CD4-positive, alpha-beta T cell (primary cell): Measurements from ENCODE around the gene CTTNBP2. TPM values are rescaled to one million over a fixed set of nuclear protein-coding genes. Genes with fewer than 3 reads are reported as not detected.

Experiments used
- ATAC-seq: fragments of 200-7000 bp; cut with Tn5 transposase; one replicate; pipeline ENCODE4 v1.10.0; 2022; ENCODE audit warnings: mild to moderate bottlenecking; ENCODE audit not compliant: poor library complexity
- CTCF ChIA-PET: fragments of 350-600 bp; sonication (Branson Sonifier 250); formaldehyde crosslinking; loops from one replicate; lab custom pipeline; 2021; ENCODE audit warnings: antibody characterized with exemption, inconsistent platforms; lab: Charles Lee
- POLR2A ChIA-PET: fragments of 350-600 bp; sonication (Branson Sonifier 250); formaldehyde crosslinking; loops from one replicate; lab custom pipeline; 2021; ENCODE audit warnings: antibody characterized with exemption, inconsistent platforms; lab: Charles Lee
- DNase-seq, 14 experiments: peaks; one replicate each; pipeline ENCODE4 v3.0.0-alpha.2; 2013 to 2020; ENCODE audit warnings: mixed read lengths in 2 of 14
- H3K27ac ChIP-seq, 2 donors: one replicate each; pipeline versions ENCODE4 v1.5.1 to v1.7.0; 2013; ENCODE audit warnings: low read length in 2 of 2, low read depth in 1 of 2, mild to moderate bottlenecking in 1 of 2
- H3K27me3 ChIP-seq, 2 experiments: 1 replicate in 1 of 2; 2 replicates in 1 of 2; pipeline versions ENCODE4 v1.6.1 to v1.7.0; 2013; ENCODE audit warnings: low read length in 2 of 2, control low read depth in 1 of 2, mild to moderate bottlenecking in 1 of 2, moderate library complexity in 1 of 2; ENCODE audit not compliant: insufficient read depth in 2 of 2, control insufficient read depth in 1 of 2
- H3K36me3 ChIP-seq: one replicate; pipeline ENCODE4 v1.6.1; 2013; ENCODE audit warnings: low read length, control low read depth; ENCODE audit not compliant: insufficient read depth
- H3K4me1 ChIP-seq: one replicate; pipeline ENCODE4 v1.6.1; 2013; ENCODE audit warnings: low read length, control low read depth; ENCODE audit not compliant: insufficient read depth
- H3K4me3 ChIP-seq: one replicate; pipeline ENCODE4 v1.5.1; 2013; ENCODE audit warnings: mild to moderate bottlenecking, low read length, moderate library complexity
- H3K9me3 ChIP-seq, 2 experiments: 1 replicate in 1 of 2; 2 replicates in 1 of 2; pipeline versions ENCODE4 v1.6.1 to v1.7.0; 2013; ENCODE audit warnings: low read length in 2 of 2, mild to moderate bottlenecking in 2 of 2, control low read depth in 1 of 2, moderate library complexity in 1 of 2; ENCODE audit not compliant: control insufficient read depth in 1 of 2, insufficient read depth in 1 of 2
- H3K27ac Mint-ChIP-seq: one replicate; pipeline ENCODE4 v1.8.0; 2020; ENCODE audit warnings: mixed read lengths
- H3K27me3 Mint-ChIP-seq: one replicate; pipeline ENCODE4 v1.8.0; 2021; ENCODE audit warnings: mixed read lengths
- H3K36me3 Mint-ChIP-seq: one replicate; pipeline ENCODE4 v1.8.0; 2021; ENCODE audit warnings: low read depth, mixed read lengths
- H3K4me1 Mint-ChIP-seq: one replicate; pipeline ENCODE4 v1.8.0; 2021; ENCODE audit warnings: low read depth, mixed read lengths
- H3K4me3 Mint-ChIP-seq: one replicate; pipeline ENCODE4 v1.8.0; 2020; ENCODE audit warnings: mild to moderate bottlenecking, mixed read lengths
- H3K9me3 Mint-ChIP-seq: one replicate; pipeline ENCODE4 v1.8.0; 2020; ENCODE audit warnings: mixed read lengths
- CTCF ChIP-seq: fragments of 200-600 bp; IDR thresholded peaks from one replicate; pipeline ENCODE4 v1.8.0; 2022; ENCODE audit warnings: antibody characterized with exemption, mild to moderate bottlenecking
- intact Hi-C, 2 experiments: fragments of 100-400 bp; cut with DNase I in 1 of 2; cut with micrococcal nuclease in 1 of 2; formaldehyde crosslinking; loops; one replicate each; pipeline versions ENCODE4 v1.15.1 to v1.9.0; 2023 to 2025; cut with DNase I, micrococcal nuclease
- total RNA-seq, 174 experiments: library from RNA in 2 of 174; stranded (reverse) in 2 of 174; gene quantifications; one replicate each; pipeline ENCODE4 v1.2.3 and lab custom pipeline; 2021 to 2026

The CTTNBP2 gene
- total RNA-seq, 2 experiments from 2014 or later = not detected

DNA sequence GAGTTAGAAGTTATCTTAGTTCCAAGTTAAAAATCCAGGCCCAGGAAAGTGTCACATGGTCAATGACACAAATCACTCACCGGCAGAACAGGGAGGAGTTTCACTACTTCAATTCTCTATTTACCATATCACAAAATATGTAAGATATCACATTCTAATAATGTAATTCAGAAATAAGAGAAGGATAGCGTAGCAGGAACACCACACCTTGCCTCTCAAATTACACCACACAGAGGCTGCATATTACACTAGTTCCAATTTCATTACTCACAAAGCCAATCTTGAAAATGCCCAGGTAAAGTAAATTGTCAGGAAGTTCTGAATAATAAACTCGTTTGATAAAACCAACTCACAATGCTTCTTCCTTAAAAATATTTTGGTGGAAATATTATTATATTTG lies 169.2 kb downstream of the CTTNBP2 start:
- Mint-ChIP-seq H3K4me1 (no peaks in the 10 kb centered on the region), H3K4me3 (no peak overlapping the region), H3K27me3 (no peaks in the 10 kb centered on the region), H3K27ac (no peak overlapping the region), H3K36me3 (no peaks in the 10 kb centered on the region), H3K9me3 (no peaks in the 10 kb centered on the region)
- Histone ChIP-seq H3K36me3 (no peaks in the 10 kb centered on the region), H3K4me1 (no peaks in the 10 kb centered on the region), H3K27ac (no peak overlapping the region), H3K27me3 (no peaks in the 10 kb centered on the region), H3K4me3 (no peak overlapping the region), H3K9me3 (peaks cover 0 to 1% of the 10 kb centered on the region in 2 experiments)
- no peak for TF ChIP-seq CTCF
- ATAC-seq = no peak
- intact Hi-C loops = no loop called here
- ChIA-PET POLR2A (no interaction called here), CTCF (no interaction called here)
- DNase-seq = no peak

- CTCF ChIA-PET = interaction anchor here (0.7 kb wide), 1 partner anchor 9 kb away, joined by 3 read pairs; no protein-coding TSS in a partner anchor
Measured at GRCh38 chr7:117698018-117698417, 175.2 kb downstream of the CTTNBP2 start.

DNA sequence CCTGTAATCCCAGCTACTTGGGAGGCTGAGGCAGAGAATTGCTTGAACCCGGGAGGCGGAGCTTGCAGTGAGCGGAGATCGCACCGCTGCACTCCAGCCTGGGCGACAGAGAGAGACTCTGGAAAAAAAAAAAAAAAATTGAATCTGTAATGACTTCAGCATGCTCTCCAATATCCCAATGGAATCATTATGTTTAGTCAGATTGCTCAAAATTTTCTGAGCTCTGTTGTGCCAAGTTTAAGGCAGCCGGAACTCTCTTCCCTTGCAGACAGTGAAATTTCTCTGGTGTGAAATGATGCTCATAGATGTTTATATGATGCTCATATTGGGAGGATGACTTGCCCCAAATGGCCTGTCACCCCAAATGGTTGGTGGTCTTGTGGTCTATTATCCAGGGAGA lies 180.9 kb downstream of the CTTNBP2 start:
- no peaks in the 10 kb centered on the region for H3K4me1 Mint-ChIP-seq
- intact Hi-C loops = no loop called here
- H3K4me3 Mint-ChIP-seq = no peak overlapping the region
- peaks cover 9% of the 10 kb centered on the region for H3K27me3 Mint-ChIP-seq
- H3K4me1 ChIP-seq = no peaks in the 10 kb centered on the region
- POLR2A ChIA-PET = no interaction called here
- ATAC-seq = no peak
- H3K36me3 Mint-ChIP-seq = no peaks in the 10 kb centered on the region
- no peak overlapping the region for H3K4me3 ChIP-seq
- no peaks in the 10 kb centered on the region for H3K36me3 ChIP-seq
- TF ChIP-seq CTCF = no peak
- H3K9me3 Mint-ChIP-seq = no peaks in the 10 kb centered on the region
- CTCF ChIA-PET = no interaction called here
- H3K27ac ChIP-seq = no peak overlapping the region
- no peak for DNase-seq
- no peak overlapping the region for H3K27ac Mint-ChIP-seq
- H3K9me3 ChIP-seq = peaks cover 0 to 3% of the 10 kb centered on the region in 2 experiments
- no peaks in the 10 kb centered on the region for H3K27me3 ChIP-seq

More at GRCh38 chr7:117698018-117698417, 175.2 kb downstream of the CTTNBP2 start:
- Histone ChIP-seq H3K4me3 (no peak overlapping the region), H3K9me3 (peaks cover 0 to 4% of the 10 kb centered on the region in 2 experiments), H3K36me3 (no peaks in the 10 kb centered on the region), H3K27ac (no peak overlapping the region), H3K4me1 (no peaks in the 10 kb centered on the region), H3K27me3 (no peaks in the 10 kb centered on the region)
- TF ChIP-seq CTCF = no peak
- POLR2A ChIA-PET = no interaction called here
- DNase-seq (no peak), ATAC-seq (no peak)
- H3K27ac Mint-ChIP-seq = no peak overlapping the region
- no peaks in the 10 kb centered on the region for H3K9me3 Mint-ChIP-seq
- no peaks in the 10 kb centered on the region for H3K36me3 Mint-ChIP-seq
- H3K4me1 Mint-ChIP-seq = no peaks in the 10 kb centered on the region
- H3K4me3 Mint-ChIP-seq = no peak overlapping the region
- H3K27me3 Mint-ChIP-seq = no peaks in the 10 kb centered on the region
- intact Hi-C loops = no loop called here
